Measurements from ENCODE around the gene GNPNAT1. TPM values are rescaled to one million over a fixed set of nuclear protein-coding genes. Genes with fewer than 3 reads are reported as not detected.
"Not testable (repeated sequence)": the region's sequence is repeated elsewhere in the genome, so short reads cannot be mapped to it uniquely, and the experiment has no call there.

GNPNAT1 gene
- total RNA-seq, 1 experiment from 2014 or later, result 33.9 TPM

- Histone ChIP-seq H3K9me3 (ENCODE audit: low read depth, low read length, poor library complexity, severe bottlenecking) (no peaks in the 10 kb centered on the region), H3K36me3 (ENCODE audit: insufficient read depth, low read length, poor library complexity, severe bottlenecking) (peaks cover 41% of the 10 kb centered on the region), H3K4me3 (ENCODE audit: low read depth, low read length, poor library complexity, severe bottlenecking) (peak overlapping the region; percentile 98), H3K4me1 (ENCODE audit: insufficient read depth, low read length, poor library complexity, severe bottlenecking) (no peaks in the 10 kb centered on the region), H3K27ac (ENCODE audit: low read depth, low read length, poor library complexity, severe bottlenecking) (no peak overlapping the region), H3K27me3 (replicated peaks; ENCODE audit: insufficient read depth, low read depth, low read length, poor library complexity) (no peaks in the 10 kb centered on the region)
- CTCF ChIA-PET, result no interaction called here
- no peak for DNase-seq (ENCODE audit: low spot score)
- intact Hi-C loops (cut with micrococcal nuclease; ENCODE audit: unreplicated experiment), result no loop called here
- no peak for TF ChIP-seq EZH2 (IDR thresholded peaks at IDR 0.05; ENCODE audit: borderline replicate concordance, low read depth, low read length, poor library complexity, severe bottlenecking)
- TF ChIP-seq CTCF (conservative IDR thresholded peaks at IDR 0.05; ENCODE audit: low read depth, low read length), result no peak
- BruUV-seq (replicated peaks), result no TSS peak
- POLR2A ChIA-PET (ENCODE audit: low non-redundant PET), result interaction anchor here (0.6 kb wide), 1 partner anchor 51 kb away, joined by 3 read pairs; no protein-coding TSS in a partner anchor
These were observed 61.9 kb downstream of the GNPNAT1 start for GRCh38 chr14:52729585-52729924.

GRCh38 chr14:52729035-52729434 lies 62.4 kb downstream of the GNPNAT1 start:
- H3K36me3 ChIP-seq (ENCODE audit: insufficient read depth, low read length, poor library complexity, severe bottlenecking), result peaks cover 47% of the 10 kb centered on the region
- ChIA-PET CTCF (interaction anchor here (0.5 kb wide), 1 partner anchor 33 kb away, joined by 3 read pairs; no protein-coding TSS in a partner anchor), POLR2A (ENCODE audit: low non-redundant PET) (interaction anchor here (0.5 to 0.7 kb wide), 2 partner anchors 21 to 216 kb away, joined by 3 to 4 read pairs; no protein-coding TSS in a partner anchor)
- intact Hi-C loops (cut with micrococcal nuclease; ENCODE audit: unreplicated experiment); H3K9me3 ChIP-seq (ENCODE audit: low read depth, low read length, poor library complexity, severe bottlenecking); DNase-seq (ENCODE audit: low spot score); H3K27ac ChIP-seq (ENCODE audit: low read depth, low read length, poor library complexity, severe bottlenecking); H3K4me3 ChIP-seq (ENCODE audit: low read depth, low read length, poor library complexity, severe bottlenecking); BruUV-seq (replicated peaks); H3K27me3 ChIP-seq (replicated peaks; ENCODE audit: insufficient read depth, low read depth, low read length, poor library complexity); H3K4me1 ChIP-seq (ENCODE audit: insufficient read depth, low read length, poor library complexity, severe bottlenecking): not testable (repeated sequence)

GRCh38 chr14:52727509-52727908 lies 63.9 kb downstream of the GNPNAT1 start:
- H3K9me3 ChIP-seq (ENCODE audit: low read depth, low read length, poor library complexity, severe bottlenecking); DNase-seq (ENCODE audit: low spot score); H3K27me3 ChIP-seq (replicated peaks; ENCODE audit: insufficient read depth, low read depth, low read length, poor library complexity); POLR2A ChIA-PET (ENCODE audit: low non-redundant PET); CTCF ChIA-PET; intact Hi-C loops (cut with micrococcal nuclease; ENCODE audit: unreplicated experiment); BruUV-seq (replicated peaks); H3K4me3 ChIP-seq (ENCODE audit: low read depth, low read length, poor library complexity, severe bottlenecking); H3K4me1 ChIP-seq (ENCODE audit: insufficient read depth, low read length, poor library complexity, severe bottlenecking); H3K27ac ChIP-seq (ENCODE audit: low read depth, low read length, poor library complexity, severe bottlenecking): not testable (repeated sequence)
- H3K36me3 ChIP-seq (ENCODE audit: insufficient read depth, low read length, poor library complexity, severe bottlenecking), result peaks cover 62% of the 10 kb centered on the region

Other genes with a start within 250 kb of the GNPNAT1 start
- 3.4 and 4.8 TPM in 2 replicates for gene TXNDC16, start 239.1 kb downstream of the GNPNAT1 start, total RNA-seq (2021)
- 2.4 and 2.8 TPM in 2 replicates for gene GPR137C, start 238.8 kb downstream of the GNPNAT1 start, total RNA-seq (2021)
- 45.9 and 52.1 TPM in 2 replicates for gene ERO1A, start 96.0 kb downstream of the GNPNAT1 start, total RNA-seq (2021)
- 177 and 190 TPM in 2 replicates for gene PSMC6, start 84.4 kb downstream of the GNPNAT1 start, total RNA-seq (2021)
- 8.7 and 9.4 TPM in 2 replicates for gene STYX, start 61.4 kb downstream of the GNPNAT1 start, total RNA-seq (2021)
- 38.3 and 48.0 TPM in 2 replicates for gene FERMT2, start 159.4 kb upstream of the GNPNAT1 start, total RNA-seq (2021)

Measured in A673 (cell line).